Midbrain (tissue), 1 donor: ENCODE data around the gene NCS1.

ENCODE experiments used
- DNase-seq: peaks from one replicate; lab custom pipeline; 2025; lab: John Stamatoyannopoulos, UW

NCS1 gene

DNA sequence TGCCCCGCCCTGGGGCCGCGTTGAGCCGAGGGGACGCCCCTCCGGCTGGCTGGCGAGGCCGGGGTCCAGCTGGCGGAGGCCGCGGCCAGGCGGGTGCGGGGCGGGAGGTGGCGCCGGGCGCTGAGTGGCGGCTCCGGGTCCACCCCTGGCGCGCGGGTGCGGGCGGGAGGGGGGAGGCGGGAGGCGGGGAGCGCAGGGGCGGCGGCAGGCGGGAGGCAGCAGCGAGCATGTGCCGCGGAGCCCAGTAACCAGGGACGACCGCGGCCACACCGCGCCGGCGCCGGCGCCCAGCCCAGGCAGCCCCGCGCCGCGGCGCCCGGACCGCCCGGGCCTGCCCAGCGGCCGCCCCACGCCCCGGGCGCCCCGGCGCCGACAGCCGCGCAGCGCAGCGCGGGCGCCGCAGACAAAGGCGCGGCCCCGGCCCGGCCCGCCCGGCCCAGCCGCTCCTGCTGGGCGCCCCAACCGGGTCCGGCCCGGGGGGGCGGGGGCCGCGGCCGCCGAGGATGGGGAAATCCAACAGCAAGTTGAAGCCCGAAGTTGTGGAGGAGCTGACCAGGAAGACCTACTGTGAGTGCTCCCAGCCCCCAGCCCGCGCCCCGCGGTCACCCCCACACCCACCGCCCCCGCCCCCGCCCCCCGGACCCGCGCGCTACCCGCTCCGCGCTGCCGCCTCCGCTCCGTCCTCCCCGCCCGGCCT lies at the start of gene NCS1:
Gene NCS1, plus strand, starts transcription at position 244 of the 697 bp plus-strand sequence. Its CDS starts 260 bp downstream, at position 504.
- DNase-seq: peak; percentile 81

DNA sequence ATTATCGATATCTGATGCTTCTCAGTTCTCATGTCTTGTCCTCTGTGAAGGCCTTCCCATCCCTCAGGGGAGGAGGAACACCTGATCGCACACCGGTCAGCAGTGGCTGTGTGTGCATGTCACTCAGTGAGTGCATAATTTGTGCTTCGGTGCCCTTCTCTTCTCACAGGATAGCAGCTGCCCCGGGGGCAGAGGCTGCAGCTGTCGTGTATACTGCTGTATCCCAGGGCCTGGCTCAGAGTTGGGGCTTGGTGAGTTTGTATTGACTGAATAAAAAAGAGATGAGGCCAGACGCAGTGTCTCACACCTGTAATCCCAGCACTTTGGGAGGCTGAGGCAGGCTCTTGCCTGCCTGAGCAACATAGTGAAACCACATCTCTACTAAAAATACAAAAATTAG lies 49.7 kb upstream of the NCS1 start:
- no peak for DNase-seq

DNA sequence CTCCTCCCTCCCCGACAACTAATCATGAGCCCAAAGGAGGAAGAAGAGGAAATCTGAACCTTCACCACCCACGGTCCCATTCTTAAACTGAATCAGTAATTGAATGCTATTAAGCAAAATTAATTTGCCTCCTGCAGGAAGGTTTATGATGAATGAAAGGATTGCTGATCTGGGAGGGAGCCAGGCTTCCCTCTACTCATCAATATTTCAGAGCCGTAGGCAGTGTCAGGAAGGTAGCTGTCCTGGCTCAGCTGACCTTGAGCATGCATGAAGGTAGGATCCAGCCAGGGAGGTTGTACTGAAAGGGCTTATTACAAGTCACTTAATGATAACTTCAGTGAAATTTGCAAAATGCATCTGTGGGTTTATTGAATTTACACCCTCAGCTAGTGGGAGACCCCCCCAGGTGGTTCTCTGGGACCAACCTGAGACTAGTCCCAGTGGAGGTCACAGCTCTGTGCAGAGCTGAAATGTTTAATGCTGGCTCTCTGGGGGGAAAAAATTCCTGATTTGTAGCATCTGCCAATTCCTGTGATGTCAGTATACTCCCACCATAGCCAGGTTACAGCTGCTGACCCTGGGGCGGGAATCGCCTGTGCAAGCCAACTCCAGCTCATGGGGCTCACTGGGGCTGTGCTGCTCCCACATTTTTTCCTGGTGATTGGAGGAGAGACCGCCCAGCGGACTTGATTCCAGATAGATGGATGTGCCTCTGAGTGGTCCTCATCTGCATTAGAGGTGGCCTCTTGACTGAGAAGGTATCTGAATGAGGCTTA lies 47.9 kb upstream of the NCS1 start:
- no peak for DNase-seq

- DNase-seq: no peak
Observed at GRCh38 chr9:130126721-130127433, 45.3 kb upstream of the NCS1 start.

- DNase-seq: no peak
Observed at GRCh38 chr9:130128251-130128650, 44.0 kb upstream of the NCS1 start.

GRCh38 chr9:130128733-130129431 lies 43.3 kb upstream of the NCS1 start:
- DNase-seq: peak; percentile 33

- DNase-seq: peak; percentile 33
Observed at GRCh38 chr9:130129432-130130061, 42.7 kb upstream of the NCS1 start.

GRCh38 chr9:130132746-130133145 lies 39.5 kb upstream of the NCS1 start:
- no peak for DNase-seq

- DNase-seq: no peak
Observed at GRCh38 chr9:130137081-130137640, 35.0 kb upstream of the NCS1 start.

GRCh38 chr9:130137641-130138081 lies 34.5 kb upstream of the NCS1 start:
- DNase-seq: no peak

DNA sequence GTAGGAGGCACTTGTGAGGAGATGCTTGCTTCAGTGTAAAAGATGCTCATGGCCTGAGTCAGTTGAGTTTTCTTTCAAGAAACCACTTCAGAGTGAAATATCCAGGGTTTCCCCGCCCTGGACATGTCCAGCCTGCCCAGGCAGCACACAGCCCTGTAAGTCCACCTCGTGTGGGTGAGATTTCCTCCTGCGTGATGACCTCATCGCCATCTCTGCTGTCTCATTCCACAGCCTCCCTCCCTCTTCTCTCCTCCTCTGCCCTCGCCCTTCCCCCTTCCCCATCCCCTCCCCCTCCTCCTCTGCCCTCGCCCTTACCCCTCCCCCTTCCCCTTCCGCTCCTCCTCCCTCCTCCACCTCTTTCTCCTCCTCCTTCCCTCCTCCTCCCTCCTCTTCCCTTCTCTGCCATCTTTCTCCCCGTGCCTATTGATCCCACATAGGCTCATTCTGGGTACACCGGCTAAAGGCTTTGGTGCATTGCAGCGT lies 34.0 kb upstream of the NCS1 start:
- DNase-seq: no peak

DNA sequence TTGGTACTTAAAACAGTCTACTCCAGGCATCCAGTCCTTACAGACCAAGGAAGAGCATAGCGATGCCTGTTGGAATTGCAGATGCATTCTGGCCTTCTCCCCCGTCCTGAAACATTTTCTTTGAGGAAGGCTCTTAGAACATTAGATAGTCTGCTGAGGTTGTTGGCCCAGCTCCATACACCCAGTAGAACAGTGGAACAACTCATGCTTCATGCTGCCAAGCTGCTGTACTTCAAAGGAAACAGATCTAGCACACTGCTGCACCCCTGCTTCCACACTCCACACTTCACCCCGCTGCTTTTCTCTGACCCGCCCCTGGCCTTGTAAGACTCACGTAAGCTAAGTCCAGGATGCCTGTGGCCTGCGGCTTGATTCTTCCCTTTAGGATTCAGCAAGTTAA lies 33.4 kb upstream of the NCS1 start:
- DNase-seq: peak; percentile 33

DNA sequence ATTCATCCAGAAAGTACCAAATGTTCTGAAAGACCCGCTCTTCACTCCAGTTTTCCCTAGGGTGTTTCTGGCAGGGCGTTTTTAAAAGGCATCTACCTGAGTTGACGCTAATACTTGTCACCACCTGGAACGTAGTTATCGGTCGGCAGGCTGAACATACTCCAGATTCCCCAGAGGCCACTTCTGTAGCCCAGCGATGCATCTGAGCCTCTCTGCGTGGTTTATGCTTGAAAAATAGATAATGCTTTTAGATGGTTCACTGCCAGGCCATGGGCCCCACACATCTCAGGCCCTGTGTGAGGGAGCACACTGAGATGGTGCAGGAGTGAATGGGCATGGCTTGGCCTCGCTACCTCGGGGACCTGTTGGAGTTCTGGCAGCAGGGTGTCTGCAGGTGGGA lies 33.0 kb upstream of the NCS1 start:
- no peak for DNase-seq

DNA sequence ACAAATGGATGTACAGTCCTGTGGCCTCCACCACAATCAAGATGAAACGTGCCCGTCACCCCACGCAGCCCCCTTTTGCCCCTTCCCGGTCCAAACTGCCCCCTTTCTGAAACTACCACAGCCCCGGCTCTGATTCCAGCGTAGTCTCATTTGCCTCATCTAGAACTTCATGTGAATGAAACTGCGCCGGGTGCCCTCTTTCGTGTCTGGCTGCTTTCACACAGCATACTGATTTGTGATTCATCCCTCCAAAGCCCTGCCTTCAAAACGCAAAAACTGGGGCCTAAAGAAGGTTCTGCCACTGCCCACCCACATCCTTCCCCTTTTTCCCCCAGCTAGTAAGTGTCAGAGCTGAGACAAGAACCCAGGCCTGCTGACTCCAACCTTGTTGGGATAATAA lies 31.5 kb upstream of the NCS1 start:
- no peak for DNase-seq

DNA sequence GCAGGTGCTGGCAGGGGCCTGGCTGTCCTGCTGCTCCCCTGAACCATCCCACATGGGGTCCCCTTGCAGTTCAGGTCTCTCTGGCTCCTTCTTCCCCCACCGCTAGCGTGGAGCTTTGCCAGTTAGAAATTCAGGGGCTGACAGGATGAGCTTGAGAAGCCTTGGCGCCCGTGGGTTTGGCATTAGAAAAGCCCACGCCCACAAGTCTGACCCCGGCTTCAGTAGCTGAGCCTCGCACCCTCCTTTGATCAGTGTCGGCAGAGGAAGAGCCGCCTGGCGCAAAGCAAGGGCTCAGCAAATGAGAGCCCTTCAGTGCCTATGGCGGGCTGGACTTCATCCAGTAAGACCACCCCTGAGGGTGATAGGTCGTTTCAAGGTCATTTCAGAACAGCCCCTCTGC lies 30.1 kb upstream of the NCS1 start:
- no peak for DNase-seq

DNA sequence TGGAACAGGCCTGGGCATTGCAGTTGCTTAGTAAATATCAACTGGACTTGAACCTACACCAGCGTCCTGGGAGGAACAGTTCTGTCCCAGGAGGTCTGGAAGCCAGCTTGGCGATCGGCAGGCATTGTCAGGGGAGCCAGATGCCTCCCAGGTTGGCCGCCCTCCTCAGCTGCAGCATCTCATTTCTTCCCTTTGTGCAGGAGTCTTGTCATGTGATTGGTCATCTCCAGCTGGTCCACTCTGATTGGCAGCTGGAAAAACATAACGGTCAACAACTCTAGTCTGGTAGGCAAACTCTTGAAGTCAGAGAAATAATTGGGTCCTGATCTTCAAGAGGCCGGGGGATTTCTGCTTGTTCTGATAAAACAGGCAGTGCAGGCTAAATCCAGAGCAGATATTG lies 29.6 kb upstream of the NCS1 start:
- DNase-seq: no peak

DNA sequence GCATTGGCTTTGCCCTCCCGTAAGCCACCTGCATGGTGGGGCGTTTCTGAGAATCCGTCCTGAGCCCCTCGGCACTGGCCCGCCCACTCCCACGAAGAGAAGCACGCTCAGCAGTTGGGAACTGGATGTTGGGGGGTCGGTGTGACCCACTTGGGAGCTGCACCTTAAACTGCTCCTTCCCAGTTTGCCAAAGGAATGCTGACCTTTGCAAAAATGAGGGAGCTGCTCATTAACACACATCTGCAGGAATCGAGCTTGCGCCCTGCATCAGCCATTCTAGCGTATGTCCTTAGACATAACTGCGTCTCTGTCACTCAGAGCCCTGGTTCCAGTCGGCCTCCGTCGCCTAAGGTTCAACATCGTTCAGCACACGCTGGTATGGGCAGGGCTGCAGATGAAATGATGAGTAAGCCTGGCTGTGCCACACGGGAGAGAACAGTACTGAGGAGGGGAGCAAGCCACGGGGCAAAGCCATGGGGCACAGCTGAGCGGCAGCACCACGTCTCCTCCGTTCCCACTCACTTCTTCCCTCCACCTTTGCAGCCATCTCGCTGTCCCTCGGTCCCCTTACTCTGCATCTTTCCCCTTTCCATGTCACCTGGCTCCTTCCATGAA lies 28.8 kb upstream of the NCS1 start:
- DNase-seq: no peak

GRCh38 chr9:130143958-130144366 lies 28.2 kb upstream of the NCS1 start:
- no peak for DNase-seq

DNA sequence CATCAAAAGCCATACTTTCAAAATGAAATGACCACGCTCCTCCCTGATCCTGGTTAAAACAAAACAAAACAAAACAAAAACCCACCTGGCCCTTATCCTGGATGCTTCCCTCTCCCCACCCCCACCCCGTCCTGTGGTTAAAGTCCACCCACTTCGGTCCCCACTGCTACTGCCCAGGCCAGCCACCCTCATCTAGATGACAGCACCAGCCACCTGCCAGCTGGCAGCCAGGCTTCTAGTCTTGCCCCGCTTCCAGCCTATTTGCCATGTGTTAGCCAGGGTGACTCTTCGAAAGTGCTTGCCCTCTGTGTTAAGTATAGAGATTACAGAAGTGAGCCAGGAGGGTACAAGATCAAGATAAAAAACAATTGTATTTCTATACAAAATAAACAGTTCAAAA lies 27.5 kb upstream of the NCS1 start:
- no peak for DNase-seq

- DNase-seq: no peak
Observed at GRCh38 chr9:130145658-130146057, 26.5 kb upstream of the NCS1 start.

DNA sequence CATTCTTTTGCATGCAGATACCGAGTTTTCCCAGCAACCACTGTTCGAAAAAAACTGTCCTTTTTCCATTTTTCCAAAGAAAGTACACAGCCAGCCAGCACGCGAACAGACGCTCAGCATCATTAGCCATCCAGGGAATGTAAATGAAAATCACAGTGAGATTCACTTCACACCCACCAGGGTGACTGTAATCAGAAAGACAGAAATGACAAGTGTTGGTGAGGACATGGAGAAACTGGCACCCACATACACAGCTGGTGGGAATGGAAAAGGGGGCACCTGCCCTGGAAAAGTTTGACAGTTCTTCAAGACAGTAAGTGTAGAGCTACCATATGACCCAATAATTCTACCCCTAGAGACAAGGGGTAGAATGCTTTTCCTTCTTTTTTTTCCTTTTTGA lies 25.0 kb upstream of the NCS1 start:
- DNase-seq: no peak
